ENCODE measurements around the gene ZBTB6.

ZBTB6 gene, protein sequence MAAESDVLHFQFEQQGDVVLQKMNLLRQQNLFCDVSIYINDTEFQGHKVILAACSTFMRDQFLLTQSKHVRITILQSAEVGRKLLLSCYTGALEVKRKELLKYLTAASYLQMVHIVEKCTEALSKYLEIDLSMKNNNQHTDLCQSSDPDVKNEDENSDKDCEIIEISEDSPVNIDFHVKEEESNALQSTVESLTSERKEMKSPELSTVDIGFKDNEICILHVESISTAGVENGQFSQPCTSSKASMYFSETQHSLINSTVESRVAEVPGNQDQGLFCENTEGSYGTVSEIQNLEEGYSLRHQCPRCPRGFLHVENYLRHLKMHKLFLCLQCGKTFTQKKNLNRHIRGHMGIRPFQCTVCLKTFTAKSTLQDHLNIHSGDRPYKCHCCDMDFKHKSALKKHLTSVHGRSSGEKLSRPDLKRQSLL

DNA sequence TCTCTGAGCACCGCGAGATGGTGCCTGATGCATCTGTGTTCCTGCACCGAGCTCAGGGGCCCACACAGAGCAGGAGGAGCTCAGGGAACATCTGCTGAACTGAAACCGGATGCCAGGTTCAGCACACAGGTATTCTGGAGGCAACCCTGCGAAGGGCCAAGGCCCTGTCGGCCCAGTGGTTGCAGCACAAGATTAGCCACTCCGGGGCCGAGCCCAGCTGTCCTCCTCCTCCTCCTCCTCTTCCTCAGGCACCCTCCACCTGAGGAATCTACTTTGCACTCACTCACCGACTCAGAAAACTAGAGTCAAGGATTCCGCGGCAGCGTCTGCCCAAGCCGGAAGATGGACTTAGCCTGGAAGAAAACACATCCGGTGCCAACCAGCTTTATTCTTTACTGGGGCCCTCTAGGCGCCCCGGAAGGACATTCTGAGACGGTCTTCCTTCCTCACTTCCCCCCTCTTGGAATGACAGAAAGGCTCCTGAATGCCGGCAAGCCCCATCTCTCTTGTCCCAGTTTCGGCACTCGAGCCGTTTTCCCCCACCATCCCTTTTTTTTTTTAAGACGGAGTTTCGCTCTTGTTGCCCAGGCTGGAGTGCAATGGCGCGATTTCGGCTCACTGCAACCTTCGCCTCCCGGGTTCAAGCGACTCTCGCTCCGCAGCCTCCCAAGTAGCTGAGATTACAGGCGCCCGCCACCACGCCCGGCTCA is at the start of gene ZBTB6:
ZBTB6 (minus strand) TSS at position 360 of the 710 bp plus-strand sequence. CDS start 1,251 bp downstream, outside the sequence.
- peak; percentile 90 for DNase-seq

DNA sequence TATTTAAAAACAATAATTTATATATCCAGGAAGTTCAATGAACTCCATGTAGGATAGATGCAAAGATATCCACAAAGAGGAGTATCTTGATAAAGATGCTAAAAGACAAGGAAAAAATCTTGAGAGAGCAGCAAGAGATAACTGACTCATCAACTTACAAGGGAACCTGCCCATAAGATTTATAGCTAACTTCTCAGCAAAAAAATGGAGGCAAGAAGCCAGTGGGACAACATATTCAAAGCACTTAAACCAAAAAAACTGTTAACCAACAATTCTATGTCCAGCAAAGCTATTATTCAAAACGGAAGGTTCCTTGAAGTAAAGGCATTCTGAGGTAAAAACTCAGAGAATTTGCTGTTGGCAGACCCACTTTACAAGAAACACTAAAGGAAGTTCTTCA is 48.0 kb upstream of the ZBTB6 start:
- DNase-seq: no peak

DNA sequence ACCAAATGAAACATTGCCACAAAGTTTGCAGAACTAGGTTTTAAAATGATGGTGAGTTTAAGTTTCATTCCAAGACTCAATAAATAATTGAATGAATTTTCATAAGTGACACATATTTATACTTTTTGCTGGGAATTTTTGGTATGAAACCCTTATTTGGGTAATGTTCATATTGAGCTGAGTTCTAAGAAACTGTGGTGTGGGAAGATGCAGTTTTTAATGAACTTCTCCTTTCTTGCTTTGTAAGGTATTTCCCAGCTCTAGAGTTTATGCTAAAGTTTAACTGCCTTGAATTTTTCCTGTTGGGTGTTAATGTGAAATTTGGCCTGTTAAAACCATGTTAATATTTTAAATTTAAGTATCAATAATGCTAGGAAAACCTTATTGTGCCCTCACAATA is 42.8 kb upstream of the ZBTB6 start:
- DNase-seq: no peak

DNA sequence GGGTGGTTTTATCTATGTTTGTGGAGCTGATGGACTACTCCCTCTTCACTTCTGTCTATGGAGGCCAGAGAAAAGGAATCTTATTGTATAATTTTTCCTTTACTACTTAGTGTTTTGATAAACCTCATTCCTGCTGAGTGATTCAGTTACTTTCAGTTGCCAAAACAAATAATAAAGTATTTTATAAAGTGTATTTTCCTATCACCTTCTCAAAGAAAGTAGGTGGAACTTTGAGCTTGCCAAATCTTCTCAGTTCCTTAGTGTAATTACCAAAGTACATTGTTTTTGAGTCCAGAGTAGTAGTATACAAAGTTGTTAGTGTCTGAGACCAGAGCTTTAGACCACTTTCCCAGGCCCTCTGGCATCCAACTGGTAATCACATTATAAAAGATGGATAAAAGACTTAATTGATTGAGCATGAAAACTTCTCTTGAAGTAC is 41.1 kb upstream of the ZBTB6 start:
- no peak for DNase-seq

DNA sequence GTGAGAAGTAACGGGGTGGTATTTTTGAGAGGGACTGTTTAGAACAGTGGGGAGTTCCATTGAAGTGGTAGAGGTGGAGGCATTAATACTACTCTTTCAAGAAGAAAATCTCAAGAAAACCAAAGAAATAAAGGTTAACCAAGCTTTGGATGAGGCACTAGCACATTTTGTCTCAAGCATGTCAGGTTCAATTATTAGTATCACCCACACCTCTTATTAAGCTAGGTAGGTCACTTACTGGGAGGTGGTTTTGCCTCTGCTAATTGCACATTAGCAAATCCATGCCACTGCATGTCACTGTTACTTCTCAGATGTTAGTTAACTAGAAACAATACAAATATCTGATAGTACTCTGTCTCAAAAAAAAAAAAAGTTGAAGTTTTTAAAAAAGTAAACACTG is 37.9 kb upstream of the ZBTB6 start:
- no peak for DNase-seq

DNA sequence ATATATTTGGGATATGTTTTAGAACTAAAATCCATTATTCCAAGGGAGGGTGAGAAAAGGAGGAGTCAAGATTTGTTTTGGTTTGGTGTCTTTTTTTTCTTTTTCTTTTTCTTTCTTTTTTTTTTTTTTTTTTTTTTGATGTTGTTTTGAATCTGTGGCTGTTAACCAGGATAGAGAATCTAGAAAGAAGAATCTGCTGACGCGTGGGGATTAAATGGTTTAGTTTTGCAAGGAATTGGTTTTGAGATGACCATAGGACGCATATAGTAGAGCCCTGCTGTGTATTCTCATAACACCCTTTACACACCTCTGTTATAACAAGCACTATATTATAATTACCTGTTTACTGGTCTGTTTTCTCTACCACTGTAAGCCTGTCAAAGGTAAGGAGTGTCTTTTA is 37.1 kb upstream of the ZBTB6 start:
- no peak for DNase-seq

DNA sequence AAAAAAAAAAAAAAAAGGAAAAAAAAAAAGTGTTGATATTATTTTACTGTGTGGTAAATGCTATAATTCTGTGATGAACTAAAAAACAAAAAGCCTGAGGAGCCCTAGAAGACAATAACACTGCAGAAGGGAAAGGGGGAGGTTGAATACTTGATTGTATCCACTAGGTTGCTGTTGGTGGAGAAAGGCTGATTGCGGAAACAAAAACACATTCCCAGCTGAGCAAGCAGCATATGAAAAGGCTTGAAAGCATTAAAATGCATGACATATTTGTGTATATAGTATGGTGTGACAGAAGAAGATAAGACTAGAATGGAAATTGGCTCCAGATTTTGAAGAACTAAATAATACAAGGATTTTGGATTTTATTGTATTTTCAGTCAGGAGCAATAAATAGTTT is 36.6 kb upstream of the ZBTB6 start:
- no peak for DNase-seq

DNA sequence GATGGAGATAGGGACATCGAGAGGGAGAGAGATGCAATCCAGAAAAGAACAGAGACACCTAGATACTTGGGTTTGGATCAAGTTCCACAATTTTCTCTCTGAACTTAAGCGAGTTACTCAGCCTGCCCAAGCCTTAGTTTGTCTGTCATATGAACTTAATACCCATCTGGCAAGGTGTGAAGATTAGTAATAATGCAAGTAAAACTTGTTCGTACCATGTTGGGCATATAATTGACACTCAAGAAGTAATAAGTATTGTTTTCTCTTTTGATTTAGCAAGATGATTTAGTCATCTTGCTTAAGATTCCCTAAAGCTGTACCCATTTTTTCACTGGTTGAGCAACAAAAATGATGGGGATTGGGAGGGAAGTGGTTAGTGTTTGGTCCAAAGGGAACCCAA is 35.2 kb upstream of the ZBTB6 start:
- no peak for DNase-seq

DNA sequence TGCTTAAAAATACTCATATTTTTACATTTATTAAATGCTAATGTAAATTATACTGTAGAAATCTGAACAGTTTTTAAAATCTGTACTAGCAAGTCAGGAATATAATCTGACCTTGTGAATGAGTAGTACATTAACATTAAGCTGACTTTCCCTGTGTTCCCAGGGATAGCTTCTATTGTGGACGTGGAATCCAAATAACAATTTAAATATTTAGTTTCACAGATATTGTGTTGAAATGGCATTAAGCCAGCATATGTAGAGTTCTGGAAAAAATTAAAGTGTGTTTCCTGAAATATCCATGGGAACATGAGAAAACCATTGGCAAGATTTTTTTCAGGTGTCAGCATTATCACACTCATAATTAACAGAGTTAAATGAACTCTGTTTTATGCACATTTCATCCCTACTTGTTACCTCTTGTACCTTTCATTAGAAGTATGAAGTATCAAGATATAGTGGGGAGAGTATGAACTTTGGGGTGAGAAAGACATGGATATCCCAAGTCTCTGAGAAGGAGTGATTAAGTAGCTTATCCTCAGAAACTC is 33.4 kb upstream of the ZBTB6 start:
- DNase-seq: no peak

DNA sequence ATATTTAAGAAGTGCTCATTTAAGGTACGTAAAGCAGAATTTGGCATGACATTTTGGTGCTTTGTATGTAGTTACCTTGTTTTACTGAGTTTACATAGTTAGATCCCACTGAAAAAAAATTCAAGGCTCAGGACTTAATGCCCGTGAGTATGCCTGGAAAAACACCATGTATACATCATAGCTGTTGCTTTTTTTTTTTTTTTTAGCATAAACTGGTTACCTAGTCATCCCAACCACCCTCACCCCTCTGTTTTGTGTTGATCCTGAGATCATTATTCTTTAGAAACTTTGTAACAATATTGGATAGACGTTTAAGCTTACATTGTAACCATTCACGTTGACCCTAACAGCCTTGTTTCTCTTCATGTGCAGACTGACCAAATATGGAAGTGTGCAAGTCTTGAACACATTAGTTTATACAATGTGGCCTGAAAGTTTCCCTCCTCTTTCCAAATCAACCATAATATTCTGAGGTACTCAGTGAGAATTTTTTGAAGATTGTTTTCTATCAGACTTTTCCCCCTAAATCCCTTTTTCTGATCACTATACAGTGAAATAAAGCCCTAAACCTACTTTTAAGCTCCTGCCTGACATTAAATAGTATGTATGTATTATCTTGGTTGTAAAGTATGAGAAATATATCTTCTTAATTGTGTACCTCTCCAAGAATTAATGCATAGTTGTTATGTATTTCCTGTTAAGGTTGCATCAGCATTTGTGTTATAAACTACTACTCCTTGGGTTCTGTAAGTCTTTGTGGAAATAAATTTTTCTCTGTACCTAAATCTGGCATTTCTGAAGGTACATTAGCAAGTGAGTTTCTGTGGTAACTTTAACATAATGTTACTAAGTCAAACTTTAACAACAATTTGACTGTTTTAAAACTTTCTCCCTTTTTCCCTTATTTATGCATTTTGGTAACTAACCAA is 32.1 kb upstream of the ZBTB6 start:
- no peak for DNase-seq

DNA sequence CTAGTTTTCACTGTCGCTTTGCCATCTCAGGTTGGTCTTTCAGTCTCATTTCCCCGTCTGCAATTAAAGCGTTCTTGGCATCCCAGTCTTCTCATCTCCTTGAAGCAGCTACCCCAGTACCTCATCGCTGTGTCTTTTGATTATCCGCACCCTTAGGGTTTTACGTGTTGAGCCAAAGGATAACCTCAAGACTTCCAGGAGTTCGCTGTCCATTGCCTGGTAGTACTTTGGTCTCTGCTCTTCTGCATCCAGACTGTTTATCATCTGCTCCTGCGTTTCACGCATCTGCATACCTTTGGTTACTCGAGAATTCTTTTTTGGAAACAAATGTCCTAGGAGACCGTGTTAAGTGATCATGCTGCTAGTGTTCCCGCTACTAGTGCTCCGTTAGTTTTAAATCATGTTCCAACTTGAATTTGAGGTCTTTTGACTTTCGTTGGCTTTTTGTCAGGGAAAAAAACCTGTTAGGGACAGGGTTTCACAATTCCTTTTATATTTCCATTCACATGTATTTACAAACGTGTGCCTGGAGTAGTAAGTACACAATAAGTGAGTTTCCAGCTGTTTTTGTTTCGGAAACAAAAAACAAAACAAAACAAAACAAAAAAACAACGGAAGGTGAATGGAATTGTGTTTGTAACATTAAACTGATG is 28.6 kb upstream of the ZBTB6 start:
- no peak for DNase-seq

DNA sequence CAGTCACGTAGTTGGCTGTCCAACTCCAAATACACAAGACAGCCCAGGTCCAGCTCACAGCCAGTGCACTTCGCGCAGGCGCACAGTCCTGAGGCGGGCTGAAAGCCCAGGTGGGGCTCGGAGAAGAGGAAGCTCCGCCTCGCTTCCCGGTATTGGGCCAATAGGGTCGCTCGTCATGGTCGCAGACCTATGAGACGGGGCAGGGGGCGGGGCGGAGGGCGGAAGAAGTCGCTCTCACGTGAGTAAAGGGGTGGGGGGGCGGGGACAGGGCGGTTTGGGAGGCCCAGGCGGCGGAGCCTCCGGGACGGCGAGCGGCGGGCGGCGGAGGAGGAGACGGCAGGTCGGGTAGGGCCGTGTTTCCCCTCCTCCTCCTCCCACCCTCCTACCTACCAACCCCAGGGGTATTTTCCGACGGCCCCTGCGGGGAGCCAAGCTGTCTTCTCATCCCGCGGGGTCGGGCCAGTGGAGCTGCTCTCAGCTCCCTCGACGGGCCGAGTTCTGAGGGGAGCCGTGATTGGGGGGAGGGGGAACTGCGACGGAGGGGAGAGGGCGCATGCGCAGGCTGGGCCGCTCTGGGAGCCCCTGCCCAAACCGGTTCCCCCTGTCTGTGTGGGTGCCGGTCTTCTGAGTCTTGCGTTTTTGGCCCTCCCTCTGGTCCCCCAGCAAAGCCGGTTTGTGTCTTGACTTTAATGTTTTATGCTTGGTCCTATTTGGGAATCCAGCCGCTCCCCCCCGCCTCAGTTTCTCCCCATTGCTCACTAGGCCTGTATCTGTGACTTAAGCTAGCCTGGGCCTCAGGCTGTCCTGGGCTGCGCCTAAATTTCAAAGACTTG is 27.8 kb upstream of the ZBTB6 start, which contains the start of gene RABGAP1:
RABGAP1 (plus strand) TSS at position 272 of the 833 bp plus-strand sequence. CDS start 16,040 bp downstream, outside the sequence.
- DNase-seq: peak; percentile 95

DNA sequence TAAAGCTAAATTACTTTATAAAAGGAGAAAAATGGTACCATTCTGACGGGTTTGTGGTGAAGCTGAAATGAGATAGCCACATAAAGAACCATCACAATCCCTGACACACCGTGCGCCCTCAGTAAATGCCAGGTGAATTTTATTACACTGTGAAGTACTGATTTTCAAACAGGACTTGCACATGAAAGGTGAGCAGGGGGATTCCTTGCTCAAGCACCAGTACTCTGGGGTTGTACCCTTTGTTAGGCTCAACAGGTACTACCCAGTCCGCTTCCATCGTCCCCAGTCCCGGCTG is 27.3 kb upstream of the ZBTB6 start:
- DNase-seq: no peak

DNA sequence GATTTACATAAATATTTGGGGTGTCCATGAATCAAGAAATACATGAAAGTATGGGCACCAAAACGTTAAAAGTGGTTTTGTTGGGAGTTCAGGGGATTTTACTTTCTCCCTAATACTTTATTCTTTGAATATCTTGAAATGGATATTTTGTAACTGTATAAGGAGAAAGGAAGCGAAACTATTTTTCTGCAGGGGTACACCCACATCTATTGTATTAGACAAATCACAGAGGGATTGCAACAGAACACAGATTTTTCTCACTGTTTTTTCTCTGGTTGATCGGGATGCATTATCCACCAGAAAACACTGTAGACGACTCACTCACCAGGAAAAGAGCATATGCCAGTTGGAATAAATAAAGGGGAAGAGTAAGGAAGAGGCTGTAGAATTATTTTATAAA is 26.5 kb upstream of the ZBTB6 start:
- DNase-seq: no peak

DNA sequence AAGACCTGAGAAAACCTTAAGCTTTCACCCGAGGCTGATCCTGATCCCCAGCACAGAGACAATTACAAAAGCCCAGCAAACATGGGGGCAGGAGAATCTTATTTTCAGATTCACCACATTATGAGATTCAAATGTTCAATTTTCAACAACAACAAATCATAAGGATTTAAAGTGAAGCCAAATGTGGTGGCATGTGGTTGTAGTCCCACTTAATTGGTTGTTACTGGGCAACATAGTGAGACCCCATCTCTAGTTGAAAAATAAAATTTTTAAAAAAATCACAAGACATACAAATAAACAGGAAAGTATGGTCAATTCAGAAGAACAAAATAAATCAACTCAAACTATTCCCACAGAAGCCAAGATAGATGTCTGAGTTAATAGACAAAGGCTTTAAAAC is 23.8 kb upstream of the ZBTB6 start:
- DNase-seq: no peak

DNA sequence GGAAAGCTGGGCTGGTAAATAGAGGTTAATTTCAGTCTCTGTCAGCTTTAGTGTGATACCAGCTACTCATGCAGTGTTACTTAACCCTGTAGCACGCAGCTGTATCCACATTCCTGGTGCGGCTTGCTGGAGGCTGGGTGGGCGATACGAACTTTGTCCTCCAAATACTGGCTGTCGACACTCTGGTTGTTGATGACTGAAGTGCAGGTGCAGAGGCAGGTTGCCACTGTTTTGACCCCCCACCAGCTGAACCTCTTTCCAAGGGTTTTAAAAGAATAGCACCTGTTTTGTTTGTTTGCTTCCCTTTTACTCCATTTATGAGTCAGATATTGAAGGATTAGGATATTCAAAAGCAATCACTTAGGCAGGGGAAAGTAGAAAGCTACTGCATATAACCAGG is 23.3 kb upstream of the ZBTB6 start:
- DNase-seq: no peak

DNA sequence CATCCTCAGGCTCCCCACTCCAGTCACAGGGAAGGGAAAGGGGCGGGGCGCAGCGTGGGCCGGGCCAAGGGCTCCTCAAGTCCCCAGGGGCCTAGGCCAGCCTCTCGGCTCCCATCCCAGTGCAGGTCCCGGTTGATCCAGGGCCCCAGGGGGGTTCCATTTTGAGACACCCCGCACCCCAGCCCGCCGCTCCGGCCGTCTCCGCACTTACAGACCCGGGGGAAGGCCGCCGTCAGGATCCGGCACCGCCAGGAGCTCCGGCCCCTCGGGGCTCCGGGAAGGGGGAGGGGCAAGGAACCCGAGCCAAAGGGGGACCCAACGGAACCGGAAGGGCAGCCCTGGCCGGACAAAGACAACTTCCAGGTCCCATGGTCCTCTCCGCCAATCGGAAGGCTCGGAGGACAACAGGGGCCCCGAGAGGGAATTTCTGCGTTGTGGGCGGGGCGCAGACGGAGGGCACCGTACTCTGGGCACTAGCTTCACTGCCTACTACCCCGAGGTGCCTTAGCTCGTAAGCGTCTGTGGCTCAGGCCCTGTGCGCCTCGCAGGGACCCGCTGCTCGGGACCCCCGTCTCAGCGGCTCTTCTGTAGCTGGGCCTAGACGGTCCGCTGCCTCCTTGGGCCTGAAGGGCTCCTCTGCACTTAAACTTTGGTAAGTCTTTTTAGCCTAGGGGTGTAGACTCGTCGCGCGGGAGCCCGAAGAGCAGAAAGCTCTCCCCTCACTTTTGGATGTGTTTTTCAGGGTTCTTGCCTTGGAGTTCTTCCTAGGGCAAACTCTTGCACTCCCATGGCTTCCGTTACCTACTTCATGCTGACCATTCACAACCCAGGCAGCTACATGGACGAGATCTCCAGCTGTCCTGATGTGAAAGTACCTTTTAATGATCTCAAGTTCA is 18.4 kb upstream of the ZBTB6 start, which contains the start of gene ZBTB26:
ZBTB26 (minus strand) TSS at position 287 of the 896 bp plus-strand sequence. CDS start 11,578 bp downstream, outside the sequence.
- peak; percentile 95 for DNase-seq

DNA sequence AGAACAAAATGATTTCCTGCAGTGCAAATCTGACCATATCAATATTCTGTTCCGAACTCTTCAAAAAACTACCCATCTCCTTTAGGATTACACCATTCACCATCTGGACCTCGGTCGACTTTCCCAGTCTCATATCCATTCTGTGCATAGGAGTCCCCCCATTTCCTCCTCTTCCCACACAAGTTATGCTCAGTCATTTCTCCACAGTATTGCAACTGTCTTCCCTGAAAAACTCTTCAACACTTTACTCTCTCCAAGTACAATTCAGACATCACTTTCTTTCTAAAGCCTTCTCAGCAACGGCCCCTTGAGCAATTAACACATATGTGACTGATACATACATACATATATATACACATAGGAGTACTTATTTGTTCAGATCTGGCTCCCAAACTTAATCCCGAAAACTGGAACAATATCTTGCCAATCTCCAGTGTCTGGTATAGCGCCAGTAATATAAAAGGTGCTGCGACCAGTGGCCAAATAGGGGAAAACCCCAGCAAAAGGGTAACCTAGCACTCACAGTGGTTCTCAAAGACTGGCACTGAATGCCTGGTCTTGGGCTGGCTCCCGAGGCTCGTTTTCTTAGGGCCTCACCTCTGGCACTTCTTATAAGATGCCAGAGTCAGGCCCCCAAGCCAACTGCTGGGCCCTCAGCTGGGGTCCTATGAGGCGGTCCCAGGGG is 17.6 kb upstream of the ZBTB6 start:
- no peak for DNase-seq

DNA sequence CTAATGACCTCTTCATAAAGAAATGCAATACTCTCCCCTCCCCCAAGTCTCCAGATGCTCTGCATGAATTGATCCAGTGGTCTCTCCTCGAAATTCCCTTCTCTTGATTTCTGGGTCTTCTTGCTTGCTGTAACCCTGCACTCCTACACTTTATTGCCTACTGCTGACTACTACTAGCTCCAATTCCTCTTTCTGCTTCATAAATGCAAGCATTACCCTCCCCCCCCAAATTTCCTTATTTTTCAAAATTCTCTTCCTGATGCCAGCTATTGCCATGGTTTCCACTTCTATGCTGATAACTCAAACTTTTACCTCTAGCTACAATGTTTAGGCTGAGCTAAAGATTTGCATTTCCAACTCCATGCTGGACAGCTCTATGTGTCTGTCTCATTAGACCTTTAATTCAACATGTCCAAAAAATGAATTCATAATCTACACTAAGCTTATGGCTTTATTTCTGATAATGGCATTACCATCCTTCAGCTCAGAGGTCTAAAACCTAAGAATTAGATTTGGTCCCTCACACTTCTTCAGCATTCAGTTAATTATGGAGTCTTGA is 16.8 kb upstream of the ZBTB6 start:
- no peak for DNase-seq
